ENCODE measurements around the gene RAB17.

The RAB17 gene

GRCh38 chr2:237533668-237534161, 56.8 kb downstream of the RAB17 start:
- Histone ChIP-seq H3K4me1 (ENCODE audit: insufficient read depth, low read length) (no peaks in the 10 kb centered on the region), H3K9ac (ENCODE audit: low read depth, low read length) (no peak overlapping the region), H3K4me3 (ENCODE audit: low read depth in 1 of 2, low read length in 2 of 2) (no peak overlapping the region), H2AFZ (ENCODE audit: low read depth, low read length) (no peak overlapping the region), H3K36me3 (ENCODE audit: insufficient read depth, low read length) (no peaks in the 10 kb centered on the region), H3K27ac (ENCODE audit: low read length) (no peak overlapping the region), H4K20me1 (ENCODE audit: insufficient read depth, low read length) (no peaks in the 10 kb centered on the region), H3K4me2 (ENCODE audit: insufficient read depth, low read length) (no peak overlapping the region), H3K9me3 (ENCODE audit: insufficient read depth, low read length, severe bottlenecking) (no peaks in the 10 kb centered on the region), H3K27me3 (ENCODE audit: insufficient read depth, low read length, poor library complexity) (no peaks in the 10 kb centered on the region), H3K79me2 (ENCODE audit: insufficient read depth, low read length) (no peaks in the 10 kb centered on the region)
- ATAC-seq (ENCODE audit: insufficient read depth, low read depth), result no peak
- no peak for TF ChIP-seq CTCF (IDR thresholded peaks at IDR 0.05; ENCODE audit: borderline replicate concordance, extremely low read depth, low read length, poor library complexity, severe bottlenecking)
- TF ChIP-seq EZH2 (IDR thresholded peaks at IDR 0.05; ENCODE audit: borderline replicate concordance, low read depth, low read length, severe bottlenecking), result no peak
- no peak for DNase-seq

DNA sequence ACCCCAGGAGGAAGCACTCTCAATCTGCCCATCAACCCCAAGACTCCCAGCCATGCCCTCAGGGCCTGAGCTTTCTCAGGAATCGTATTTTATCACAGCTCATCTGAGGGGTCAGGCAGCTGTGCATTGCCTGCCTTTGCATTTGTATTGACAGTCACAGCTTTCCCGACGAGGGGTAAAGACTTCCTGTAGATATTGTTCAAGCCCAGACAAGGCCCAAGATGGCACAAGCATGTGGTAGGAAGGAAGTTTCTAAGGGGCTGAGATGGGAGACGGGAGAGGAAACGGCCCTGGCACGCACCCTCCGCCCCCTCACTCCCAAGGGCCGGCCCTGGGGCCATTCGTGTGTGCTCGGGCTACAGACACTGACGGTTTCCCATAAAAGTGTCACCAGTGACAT, 58.4 kb downstream of the RAB17 start:
- Histone ChIP-seq H4K20me1 (ENCODE audit: insufficient read depth, low read length) (no peaks in the 10 kb centered on the region), H3K27me3 (ENCODE audit: insufficient read depth, low read length, poor library complexity) (no peaks in the 10 kb centered on the region), H3K79me2 (ENCODE audit: insufficient read depth, low read length) (no peaks in the 10 kb centered on the region), H2AFZ (ENCODE audit: low read depth, low read length) (no peak overlapping the region), H3K4me3 (ENCODE audit: low read depth in 1 of 2, low read length in 2 of 2) (no peak overlapping the region), H3K27ac (ENCODE audit: low read length) (no peak overlapping the region), H3K4me2 (ENCODE audit: insufficient read depth, low read length) (no peak overlapping the region), H3K4me1 (ENCODE audit: insufficient read depth, low read length) (no peaks in the 10 kb centered on the region), H3K9me3 (ENCODE audit: insufficient read depth, low read length, severe bottlenecking) (no peaks in the 10 kb centered on the region), H3K36me3 (ENCODE audit: insufficient read depth, low read length) (no peaks in the 10 kb centered on the region), H3K9ac (ENCODE audit: low read depth, low read length) (no peak overlapping the region)
- DNase-seq, result no peak
- no peak for TF ChIP-seq EZH2 (IDR thresholded peaks at IDR 0.05; ENCODE audit: borderline replicate concordance, low read depth, low read length, severe bottlenecking)
- no peak for ATAC-seq (ENCODE audit: insufficient read depth, low read depth)

DNA sequence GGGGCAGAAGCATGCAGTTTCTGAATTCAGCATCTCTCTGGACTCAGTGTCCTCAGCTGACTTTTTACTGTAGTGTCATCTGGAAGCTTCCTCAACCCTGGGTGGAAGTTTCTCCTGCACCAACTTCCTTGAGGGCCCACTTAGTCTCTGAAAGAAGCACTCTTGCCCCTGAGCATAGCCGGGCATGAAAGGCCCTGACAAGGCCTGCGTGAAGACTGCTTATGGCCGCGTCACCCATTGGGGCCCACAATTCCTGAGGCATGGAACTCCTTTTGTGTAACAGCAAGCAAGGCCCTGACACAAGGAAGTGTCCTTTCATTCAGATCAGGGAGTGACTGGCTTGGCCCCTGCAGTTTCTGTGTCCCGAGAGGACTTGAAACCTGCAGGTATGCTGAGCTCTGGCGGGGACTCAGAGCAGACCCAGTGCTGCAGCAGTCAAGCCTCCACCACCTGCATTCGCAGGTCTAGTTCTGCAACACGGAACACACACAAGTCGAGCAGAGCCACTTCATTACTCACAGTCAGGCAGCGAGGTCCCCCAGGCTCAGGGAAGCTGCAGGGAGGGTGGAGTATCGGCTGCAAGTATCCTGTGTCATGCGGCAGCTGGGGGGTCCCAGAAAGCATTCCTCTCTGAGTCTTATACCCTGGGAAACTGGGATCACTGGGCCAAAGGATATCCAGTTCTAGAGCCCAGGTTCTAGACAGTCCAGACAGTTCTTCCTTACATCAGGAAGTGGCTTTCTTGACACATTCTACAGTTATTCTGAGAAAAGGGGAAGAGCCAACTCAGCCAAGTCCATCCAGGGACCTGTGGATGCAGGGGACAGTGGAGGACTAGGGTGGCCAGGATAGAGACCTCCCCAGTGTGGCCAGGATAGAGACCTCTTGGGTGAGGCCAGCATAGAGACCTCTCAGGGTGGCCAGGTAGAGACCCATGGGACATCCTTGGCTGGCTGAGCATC, 59.8 kb downstream of the RAB17 start:
- Histone ChIP-seq H3K27me3 (ENCODE audit: insufficient read depth, low read length, poor library complexity) (no peaks in the 10 kb centered on the region), H3K4me3 (ENCODE audit: low read depth in 1 of 2, low read length in 2 of 2) (no peak overlapping the region), H3K4me1 (ENCODE audit: insufficient read depth, low read length) (no peaks in the 10 kb centered on the region), H3K9ac (ENCODE audit: low read depth, low read length) (no peak overlapping the region), H3K36me3 (ENCODE audit: insufficient read depth, low read length) (no peaks in the 10 kb centered on the region), H3K79me2 (ENCODE audit: insufficient read depth, low read length) (no peaks in the 10 kb centered on the region), H2AFZ (ENCODE audit: low read depth, low read length) (no peak overlapping the region), H4K20me1 (ENCODE audit: insufficient read depth, low read length) (no peaks in the 10 kb centered on the region), H3K4me2 (ENCODE audit: insufficient read depth, low read length) (no peak overlapping the region), H3K9me3 (ENCODE audit: insufficient read depth, low read length, severe bottlenecking) (no peaks in the 10 kb centered on the region), H3K27ac (ENCODE audit: low read length) (no peak overlapping the region)
- no peak for ATAC-seq (ENCODE audit: insufficient read depth, low read depth)
- DNase-seq, result no peak
- no peak for TF ChIP-seq EZH2 (IDR thresholded peaks at IDR 0.05; ENCODE audit: borderline replicate concordance, low read depth, low read length, severe bottlenecking)
- no peak for TF ChIP-seq CTCF (IDR thresholded peaks at IDR 0.05; ENCODE audit: borderline replicate concordance, extremely low read depth, low read length, poor library complexity, severe bottlenecking)

Measured in DND-41 (cell line).